ENCODE results near the gene PDHX. TPM values are rescaled to one million over a fixed set of nuclear protein-coding genes. Genes with fewer than 3 reads are reported as not detected.
"Not testable (repeated sequence)": the region's sequence is repeated elsewhere in the genome, so short reads cannot be mapped to it uniquely, and the experiment has no call there.

The PDHX gene
- total RNA-seq, 4 donors from 2014 or later, result 22.5 to 41.1 (median 28.6) TPM

GRCh38 chr11:35015621-35016387 lies 99.4 kb downstream of the PDHX start:
- H3K4me3 ChIP-seq, result no peak overlapping the region
- no peaks in the 10 kb centered on the region for H3K27me3 ChIP-seq
- no peaks in the 10 kb centered on the region for H3K4me1 ChIP-seq
- intact Hi-C loops (cut with DNase I; ENCODE audit: low total_unique reads), result no loop called here
- DNase-seq, result no peak
- H3K9me3 ChIP-seq, result no peaks in the 10 kb centered on the region
- no peaks in the 10 kb centered on the region for H3K36me3 ChIP-seq
- H3K27ac ChIP-seq, result no peak overlapping the region
- no peak for TF ChIP-seq CTCF (IDR thresholded peaks at IDR 0.05)
- no peak for TF ChIP-seq POLR2A (IDR thresholded peaks at IDR 0.05)

- no peak for DNase-seq
- TF ChIP-seq POLR2A (IDR thresholded peaks at IDR 0.05), result no peak
- TF ChIP-seq CTCF (IDR thresholded peaks at IDR 0.05), result no peak
- Histone ChIP-seq H3K9me3 (no peaks in the 10 kb centered on the region), H3K4me1 (no peaks in the 10 kb centered on the region), H3K4me3 (no peak overlapping the region), H3K36me3 (no peaks in the 10 kb centered on the region), H3K27me3 (no peaks in the 10 kb centered on the region), H3K27ac (no peak overlapping the region)
- intact Hi-C loops (cut with DNase I; ENCODE audit: low total_unique reads), result no loop called here
These were observed 100.5 kb downstream of the PDHX start for GRCh38 chr11:35016916-35017315.

GRCh38 chr11:35017528-35018342 lies 101.3 kb downstream of the PDHX start:
- H3K27ac ChIP-seq, result no peak overlapping the region
- no peaks in the 10 kb centered on the region for H3K27me3 ChIP-seq
- no peaks in the 10 kb centered on the region for H3K36me3 ChIP-seq
- H3K4me3 ChIP-seq, result no peak overlapping the region
- intact Hi-C loops (cut with DNase I; ENCODE audit: low total_unique reads), result no loop called here
- DNase-seq, result no peak
- no peaks in the 10 kb centered on the region for H3K9me3 ChIP-seq
- no peak for TF ChIP-seq POLR2A (IDR thresholded peaks at IDR 0.05)
- TF ChIP-seq CTCF (IDR thresholded peaks at IDR 0.05), result no peak
- H3K4me1 ChIP-seq, result no peaks in the 10 kb centered on the region

DNA sequence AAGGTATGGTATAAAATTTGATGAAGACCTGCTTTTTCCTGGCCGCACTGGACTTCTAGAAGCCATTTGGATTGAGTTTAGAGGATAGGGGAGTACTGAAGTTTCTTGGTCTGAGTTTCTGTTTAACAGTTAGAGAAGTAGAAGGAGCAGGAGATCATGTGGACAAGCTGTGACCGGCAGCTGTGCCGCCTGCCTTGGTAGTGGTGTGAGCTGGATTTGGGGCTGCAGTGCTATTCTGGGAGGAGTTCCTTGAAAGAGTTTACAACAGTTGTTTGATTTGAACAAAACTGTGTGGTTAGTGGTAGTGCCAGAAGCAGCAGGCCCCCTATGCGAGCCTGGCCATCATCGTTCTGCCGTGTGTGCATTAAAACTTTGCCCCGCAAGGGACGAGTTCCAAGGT lies 105.2 kb downstream of the PDHX start:
- intact Hi-C loops (cut with DNase I; ENCODE audit: low total_unique reads), result no loop called here
- Histone ChIP-seq H3K4me1 (no peaks in the 10 kb centered on the region), H3K27me3 (no peaks in the 10 kb centered on the region), H3K36me3 (no peaks in the 10 kb centered on the region), H3K27ac (no peak overlapping the region), H3K9me3 (no peaks in the 10 kb centered on the region), H3K4me3 (no peak overlapping the region)
- TF ChIP-seq POLR2A (IDR thresholded peaks at IDR 0.05) (no peak), CTCF (IDR thresholded peaks at IDR 0.05) (no peak)
- no peak for DNase-seq

GRCh38 chr11:35023940-35024339 lies 107.5 kb downstream of the PDHX start:
- H3K4me1 ChIP-seq; DNase-seq; H3K27me3 ChIP-seq; H3K27ac ChIP-seq; H3K4me3 ChIP-seq; H3K9me3 ChIP-seq; intact Hi-C loops (cut with DNase I; ENCODE audit: low total_unique reads); H3K36me3 ChIP-seq: not testable (repeated sequence)

DNA sequence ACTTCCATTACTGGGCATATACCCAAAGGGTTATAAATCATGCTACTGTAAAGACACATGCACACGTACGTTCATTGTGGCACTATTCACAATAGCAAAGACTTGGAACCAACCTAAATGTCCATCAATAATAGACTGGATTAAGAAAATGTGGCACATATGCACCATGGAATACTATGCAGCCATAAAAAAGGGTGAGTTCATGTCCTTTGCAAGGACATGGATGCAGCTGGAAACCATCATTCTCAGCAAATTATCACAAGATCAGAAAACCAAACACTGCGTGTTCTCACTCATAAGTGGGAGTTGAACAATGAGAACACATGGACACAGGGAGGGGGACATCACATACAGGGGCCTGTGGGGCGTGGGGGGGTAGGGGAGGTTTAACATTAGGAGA lies 111.6 kb downstream of the PDHX start:
- H3K36me3 ChIP-seq; H3K4me1 ChIP-seq; DNase-seq; H3K27ac ChIP-seq; intact Hi-C loops (cut with DNase I; ENCODE audit: low total_unique reads); H3K9me3 ChIP-seq; H3K27me3 ChIP-seq; H3K4me3 ChIP-seq: not testable (repeated sequence)
